AG04450 (cell line): ENCODE data around the gene ZNF620. TPM values are rescaled to one million over a fixed set of nuclear protein-coding genes. Genes with fewer than 3 reads are reported as not detected.

Experiments used
- CTCF ChIA-PET: fragments of 300-600, 350-600 bp; formaldehyde crosslinking; extraction: SDS; loops from one replicate; lab custom pipeline; 2022; ENCODE audit warnings: antibody characterized with exemption, inconsistent platforms; lab: Charles Lee
- POLR2A ChIA-PET: fragments of 350-600 bp; formaldehyde crosslinking; extraction: SDS; loops from one replicate; lab custom pipeline; 2021; ENCODE audit warnings: antibody characterized with exemption, inconsistent platforms; lab: Yijun Ruan, JAX
- DNase-seq: peaks from one replicate; pipeline ENCODE4 v3.0.0-alpha.2; 2011; ENCODE audit warnings: low read depth, low spot score
- H3K27ac ChIP-seq: one replicate; pipeline ENCODE4 v1.5.1; 2012; ENCODE audit warnings: low read depth, low read length, control low read depth
- H3K27me3 ChIP-seq: one replicate; pipeline ENCODE4 v1.6.0; 2012; ENCODE audit warnings: low read length; ENCODE audit not compliant: control insufficient read depth, insufficient read depth
- H3K4me3 ChIP-seq: 2 replicates; pipeline ENCODE4 v1.5.1; 2011; ENCODE audit warnings: mild to moderate bottlenecking, low read depth, low read length, control low read depth
- H3K9me3 ChIP-seq: 2 replicates; pipeline ENCODE4 v1.5.1; 2012; ENCODE audit warnings: low read length; ENCODE audit not compliant: control insufficient read depth, insufficient read depth
- polyA plus RNA-seq: library from polyadenylated mRNA; depleted of rRNA; stranded (reverse); fragments of >200 nt; gene quantifications from 2 replicates; pipeline ENCODE4 v1.2.3, GENCODE V29; 2011
- TF ChIP-seq, protein P1 (sequence below): IDR thresholded peaks from 2 replicates; pipeline ENCODE4 v1.5.1; 2011; ENCODE audit warnings: low read depth, low read length, control low read depth, inconsistent platforms

The ZNF620 gene
- polyA plus RNA-seq, 1 experiment = 0.69 TPM

DNA sequence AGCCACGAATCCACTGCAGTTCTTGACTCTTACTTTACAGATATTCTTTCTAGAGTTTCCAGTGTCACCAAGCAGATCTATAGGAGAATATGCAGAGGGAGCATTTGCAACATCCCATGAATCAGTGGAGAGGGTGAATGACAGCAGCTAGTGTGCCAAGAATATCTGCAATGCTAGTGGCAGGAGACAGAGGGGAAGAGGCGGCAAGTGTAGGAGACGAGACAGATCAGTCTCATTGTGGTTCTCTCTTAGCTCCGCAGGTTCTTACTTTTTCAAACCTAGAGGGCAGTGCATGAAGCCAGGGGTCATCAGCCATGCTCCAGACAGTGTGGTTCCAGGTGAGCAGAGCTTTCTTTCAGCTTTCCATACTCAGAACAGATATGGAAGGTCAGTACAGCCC lies 28.2 kb upstream of the ZNF620 start:
- ChIA-PET CTCF (interaction anchor here (0.9 to 1.8 kb wide), 2 partner anchors 28 to 162 kb away, joined by 3 to 6 read pairs; partner anchors contain the start of gene ZNF620), POLR2A (interaction anchor here (0.7 to 1.7 kb wide), 3 partner anchors 21 to 89 kb away, joined by 4 to 7 read pairs (median 6); partner anchors contain the start of genes RPL14 and ZNF621)

GRCh38 chr3:40487172-40487571 lies 18.7 kb upstream of the ZNF620 start:
- Histone ChIP-seq H3K4me3 (no peak overlapping the region), H3K27ac (no peak overlapping the region), H3K27me3 (no peaks in the 10 kb centered on the region), H3K9me3 (peaks cover 16% of the 10 kb centered on the region; the same call in 1 of the 2 replicates)
- TF ChIP-seq, protein P1, sequence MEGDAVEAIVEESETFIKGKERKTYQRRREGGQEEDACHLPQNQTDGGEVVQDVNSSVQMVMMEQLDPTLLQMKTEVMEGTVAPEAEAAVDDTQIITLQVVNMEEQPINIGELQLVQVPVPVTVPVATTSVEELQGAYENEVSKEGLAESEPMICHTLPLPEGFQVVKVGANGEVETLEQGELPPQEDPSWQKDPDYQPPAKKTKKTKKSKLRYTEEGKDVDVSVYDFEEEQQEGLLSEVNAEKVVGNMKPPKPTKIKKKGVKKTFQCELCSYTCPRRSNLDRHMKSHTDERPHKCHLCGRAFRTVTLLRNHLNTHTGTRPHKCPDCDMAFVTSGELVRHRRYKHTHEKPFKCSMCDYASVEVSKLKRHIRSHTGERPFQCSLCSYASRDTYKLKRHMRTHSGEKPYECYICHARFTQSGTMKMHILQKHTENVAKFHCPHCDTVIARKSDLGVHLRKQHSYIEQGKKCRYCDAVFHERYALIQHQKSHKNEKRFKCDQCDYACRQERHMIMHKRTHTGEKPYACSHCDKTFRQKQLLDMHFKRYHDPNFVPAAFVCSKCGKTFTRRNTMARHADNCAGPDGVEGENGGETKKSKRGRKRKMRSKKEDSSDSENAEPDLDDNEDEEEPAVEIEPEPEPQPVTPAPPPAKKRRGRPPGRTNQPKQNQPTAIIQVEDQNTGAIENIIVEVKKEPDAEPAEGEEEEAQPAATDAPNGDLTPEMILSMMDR = no peak
- CTCF ChIA-PET = no interaction called here
- no peak for DNase-seq
- POLR2A ChIA-PET = no interaction called here

More for the DNA sequence above, 28.2 kb upstream of the ZNF620 start:
- no peak overlapping the region for H3K27ac ChIP-seq
- TF ChIP-seq, protein P1 = no peak
- DNase-seq = no peak
- H3K27me3 ChIP-seq = no peaks in the 10 kb centered on the region
- H3K9me3 ChIP-seq = no peaks in the 10 kb centered on the region
- peak overlapping the region; percentile 84 for H3K4me3 ChIP-seq

GRCh38 chr3:40490916-40491315 lies 14.9 kb upstream of the ZNF620 start:
- Histone ChIP-seq H3K27me3 (no peaks in the 10 kb centered on the region), H3K4me3 (no peak overlapping the region), H3K27ac (no peak overlapping the region), H3K9me3 (peaks cover 16% of the 10 kb centered on the region; the same call in 1 of the 2 replicates)
- no peak for DNase-seq
- TF ChIP-seq, protein P1 = no peak
- CTCF ChIA-PET = no interaction called here
- POLR2A ChIA-PET = no interaction called here

- Histone ChIP-seq H3K9me3 (no peaks in the 10 kb centered on the region), H3K27ac (no peak overlapping the region), H3K4me3 (no peak overlapping the region), H3K27me3 (no peaks in the 10 kb centered on the region)
- DNase-seq = no peak
- TF ChIP-seq, protein P1 = no peak
- ChIA-PET POLR2A (no interaction called here), CTCF (interaction anchor here (1.1 kb wide), 1 partner anchor 1696 kb away, joined by 3 read pairs; no protein-coding TSS in a partner anchor)
These were observed 11.1 kb upstream of the ZNF620 start for GRCh38 chr3:40494698-40495097.

DNA sequence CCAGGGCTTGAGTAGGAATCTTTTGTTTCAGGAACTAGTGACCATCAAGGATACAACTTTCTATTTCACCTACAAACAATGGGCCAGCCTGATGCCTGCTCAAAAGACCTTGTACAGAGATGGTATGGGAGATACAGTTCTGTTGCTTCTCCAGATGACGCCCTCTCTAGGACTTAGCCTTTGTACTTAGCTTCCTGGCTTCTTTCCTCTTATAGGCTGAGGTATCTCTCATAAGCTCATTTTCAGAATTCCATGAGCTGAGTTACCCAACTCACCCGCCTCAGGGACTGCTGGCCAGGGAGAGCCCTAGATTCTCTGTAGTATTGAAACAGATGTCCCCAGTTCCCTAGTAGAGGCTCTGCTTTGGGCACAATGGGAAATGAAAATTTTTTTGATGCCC lies 8.6 kb upstream of the ZNF620 start:
- no peak overlapping the region for H3K27ac ChIP-seq
- ChIA-PET POLR2A (no interaction called here), CTCF (no interaction called here)
- H3K27me3 ChIP-seq = no peaks in the 10 kb centered on the region
- H3K4me3 ChIP-seq = no peak overlapping the region
- TF ChIP-seq, protein P1 = no peak
- no peaks in the 10 kb centered on the region for H3K9me3 ChIP-seq
- DNase-seq = no peak
